SK-N-SH (cell line): ENCODE results near the gene MCF2L. TPM values are rescaled to one million over a fixed set of nuclear protein-coding genes. Genes with fewer than 3 reads are reported as not detected.

Experiments used
- CTCF ChIA-PET: fragments of 300-600, 350-600 bp; formaldehyde crosslinking; extraction: SDS; loops from one replicate; lab custom pipeline; 2021; lab: Yijun Ruan, JAX
- POLR2A ChIA-PET: fragments of 350-600 bp; sonication (Branson Sonifier 250); formaldehyde crosslinking; extraction: SDS; loops from one replicate; lab custom pipeline; 2020; ENCODE audit warnings: antibody characterized with exemption, inconsistent platforms; lab: Yijun Ruan, JAX
- DNase-seq: peaks from one replicate; pipeline ENCODE4 v3.0.0; 2012
- H2AFZ ChIP-seq: fragments of 200-600 bp; sonication (generic); 2 replicates; pipeline ENCODE4 v1.8.1; 2016; ENCODE audit warnings: antibody characterized with exemption, mild to moderate bottlenecking, low read depth
- H3F3A ChIP-seq: fragments of 200-600 bp; sonication (generic); replicated peaks from 2 replicates; pipeline ENCODE3; 2016; ENCODE audit warnings: antibody characterized with exemption, mild to moderate bottlenecking; ENCODE audit not compliant: insufficient read depth
- H3K27ac ChIP-seq, 2 experiments: fragments of 200-500 bp in 1 of 2; fragments of 200-600 bp in 1 of 2; sonication (Bioruptor generic) in 1 of 2; sonication (generic), shearing (Covaris generic) in 1 of 2; 2 replicates each; pipeline versions ENCODE4 v1.5.1 to v1.6.1; 2014 to 2016; ENCODE audit warnings: low read depth in 2 of 2, inconsistent platforms in 1 of 2, low read length in 1 of 2, mild to moderate bottlenecking in 1 of 2, mixed read lengths in 1 of 2
- H3K27me3 ChIP-seq: fragments of 200-600 bp; sonication (generic), shearing (Covaris generic); 2 replicates; pipeline ENCODE4 v1.6.1; 2016; ENCODE audit warnings: mixed run types; ENCODE audit not compliant: insufficient read depth
- H3K36me3 ChIP-seq, 2 experiments: fragments of 200-500 bp in 1 of 2; fragments of 200-600 bp in 1 of 2; sonication (Bioruptor generic) in 1 of 2; sonication (generic) in 1 of 2; replicated peaks in 1 of 2; 2 replicates each; pipeline versions ENCODE3 to v1.5.1; 2014 to 2016; ENCODE audit warnings: low read length in 1 of 2, mild to moderate bottlenecking in 1 of 2; ENCODE audit not compliant: insufficient read depth in 2 of 2, control insufficient read depth in 1 of 2
- H3K4me1 ChIP-seq, 2 experiments: fragments of 200-500 bp in 1 of 2; fragments of 200-600 bp in 1 of 2; sonication (Bioruptor generic) in 1 of 2; sonication (generic), shearing (Covaris generic) in 1 of 2; 2 replicates each; pipeline versions ENCODE4 v1.5.1 to v1.6.1; 2014 to 2016; ENCODE audit warnings: low read depth in 1 of 2, low read length in 1 of 2, mixed run types in 1 of 2; ENCODE audit not compliant: insufficient read depth in 2 of 2, control insufficient read depth in 1 of 2
- H3K4me2 ChIP-seq: fragments of 200-600 bp; sonication (generic), shearing (Covaris generic); 2 replicates; pipeline ENCODE4 v1.6.1; 2017; ENCODE audit warnings: mixed run types
- H3K4me3 ChIP-seq, 2 experiments: fragments of 200-500 bp in 1 of 2; fragments of 200-600 bp in 1 of 2; sonication (Bioruptor generic) in 1 of 2; sonication (generic), shearing (Covaris generic) in 1 of 2; 2 replicates each; pipeline versions ENCODE4 v1.5.1 to v1.8.1; 2014 to 2016; ENCODE audit warnings: low read depth in 2 of 2, inconsistent platforms in 1 of 2, low read length in 1 of 2, mild to moderate bottlenecking in 1 of 2, mixed read lengths in 1 of 2, moderate library complexity in 1 of 2
- H3K79me2 ChIP-seq: fragments of 200-600 bp; sonication (generic); 2 replicates; pipeline ENCODE4 v1.8.1; 2017; ENCODE audit warnings: mild to moderate bottlenecking; ENCODE audit not compliant: insufficient read depth
- H3K9ac ChIP-seq: fragments of 200-600 bp; sonication (generic); 2 replicates; pipeline ENCODE4 v1.6.1; 2017; ENCODE audit warnings: mixed run types
- H3K9me2 ChIP-seq: fragments of 200-600 bp; sonication (generic); 2 replicates; pipeline ENCODE4 v1.6.1; 2017; ENCODE audit warnings: mixed run types
- H3K9me3 ChIP-seq: fragments of 200-600 bp; sonication (generic); 2 replicates; pipeline ENCODE4 v1.6.1; 2017; ENCODE audit warnings: mixed run types, mild to moderate bottlenecking, moderate library complexity
- H4K20me1 ChIP-seq: fragments of 200-600 bp; sonication (generic); 2 replicates; pipeline ENCODE4 v1.6.1; 2017; ENCODE audit warnings: mild to moderate bottlenecking, mixed run types; ENCODE audit not compliant: insufficient read depth
- CHD2 ChIP-seq: fragments of 150-350 bp; IDR thresholded peaks from 2 replicates; pipeline ENCODE4 v1.6.1; 2018; ENCODE audit warnings: low read length; ENCODE audit not compliant: partially characterized antibody
- CTCF ChIP-seq: fragments of 200-600 bp; sonication (generic); IDR thresholded peaks from 2 replicates; pipeline ENCODE4 v1.6.1; 2017; ENCODE audit warnings: antibody characterized with exemption, mild to moderate bottlenecking, moderate library complexity
- ELF1 ChIP-seq: IDR thresholded peaks from 2 replicates; pipeline ENCODE4 v1.4.0; 2012
- EP300 ChIP-seq, 2 experiments: IDR thresholded peaks; 2 replicates each; pipeline versions ENCODE4 v1.4.0 to v1.6.1; 2012; ENCODE audit warnings: borderline replicate concordance in 1 of 2, low read depth in 1 of 2, low read length in 1 of 2
- FOXJ3 ChIP-seq: sonication (generic); formaldehyde crosslinking; IDR thresholded peaks from 2 replicates; pipeline ENCODE4 v1.5.1; 2020; ENCODE audit warnings: mild to moderate bottlenecking, missing genetic modification reagents
- FOXM1 ChIP-seq: IDR thresholded peaks from 2 replicates; pipeline ENCODE4 v1.4.0; 2012; ENCODE audit warnings: low read depth, mild to moderate bottlenecking
- IRF3 ChIP-seq: fragments of 150-350 bp; IDR thresholded peaks from 2 replicates; pipeline ENCODE4 v1.6.1; 2016; ENCODE audit warnings: mild to moderate bottlenecking, low read depth, low read length
- MAX ChIP-seq: IDR thresholded peaks from 2 replicates; pipeline ENCODE4 v1.4.0; 2012; ENCODE audit warnings: low read depth
- NRF1 ChIP-seq: IDR thresholded peaks from 2 replicates; pipeline ENCODE4 v1.6.1; 2012; ENCODE audit warnings: low read depth, mild to moderate bottlenecking, low read length
- POLR2AphosphoS5 ChIP-seq: IDR thresholded peaks from 2 replicates; pipeline ENCODE4 v1.6.1; 2012; ENCODE audit warnings: low read depth, low read length
- RAD21 ChIP-seq: IDR thresholded peaks from 2 replicates; pipeline ENCODE4 v1.6.1; 2012; ENCODE audit warnings: mild to moderate bottlenecking, low read length
- RCOR1 ChIP-seq: fragments of 150-350 bp; IDR thresholded peaks from 2 replicates; pipeline ENCODE4 v1.6.1; 2017; ENCODE audit warnings: antibody characterized with exemption, low read length
- SIN3A ChIP-seq: IDR thresholded peaks from 2 replicates; pipeline ENCODE4 v1.6.1; 2012; ENCODE audit warnings: low read depth, mild to moderate bottlenecking, low read length, moderate library complexity, borderline replicate concordance
- SMC3 ChIP-seq: IDR thresholded peaks from 2 replicates; pipeline ENCODE4 v1.6.1; 2012; ENCODE audit warnings: low read depth, low read length, improper control_type of control experiment
- TCF12 ChIP-seq: IDR thresholded peaks from 2 replicates; pipeline ENCODE4 v1.4.0; 2012
- TEAD4 ChIP-seq: IDR thresholded peaks from 2 replicates; pipeline ENCODE4 v1.4.0; 2012; ENCODE audit warnings: mild to moderate bottlenecking, borderline replicate concordance; ENCODE audit not compliant: insufficient read depth
- USF1 ChIP-seq: IDR thresholded peaks from 2 replicates; pipeline ENCODE4 v1.4.0; 2012; ENCODE audit warnings: low read depth, borderline replicate concordance
- YY1 ChIP-seq: IDR thresholded peaks from 2 replicates; pipeline ENCODE4 v1.4.0; 2012; ENCODE audit warnings: low read depth, mild to moderate bottlenecking
- WGBS: methylation state at CpG from one replicate; pipeline ENCODE4 v1.1.6; 2017; ENCODE audit warnings: low lambda C conversion rate; 5-methylcytosine and 5-hydroxymethylcytosine counted together
- polyA plus RNA-seq, 3 experiments: library from polyadenylated mRNA; depleted of rRNA; stranded (reverse); fragments of >200 nt; gene quantifications; 2 replicates each; pipeline ENCODE4 v1.2.3, GENCODE V29; 2012

The MCF2L gene
- polyA plus RNA-seq, 1 of the 3 experiments (the other 2 are of a cell fraction) = 0.56 TPM

GRCh38 chr13:113069861-113070805 lies 101.1 kb downstream of the MCF2L start:
- no peak for DNase-seq
- Histone ChIP-seq H3K4me3 (no peak overlapping the region), H3K79me2 (no peaks in the 10 kb centered on the region), H3K4me1 (no peaks in the 10 kb centered on the region), H3K9me2 (no peaks in the 10 kb centered on the region), H4K20me1 (no peaks in the 10 kb centered on the region), H2AFZ (no peak overlapping the region), H3F3A (no peaks in the 10 kb centered on the region), H3K27me3 (no peaks in the 10 kb centered on the region), H3K9me3 (no peaks in the 10 kb centered on the region), H3K36me3 (no peaks in the 10 kb centered on the region), H3K4me2 (no peak overlapping the region), H3K9ac (no peak overlapping the region), H3K27ac (no peak overlapping the region)
- 84% methylated on average over 28 of the region's 41 CpGs for WGBS
- ChIA-PET POLR2A (no interaction called here), CTCF (interaction anchor here (0.6 kb wide), 1 partner anchor 53 kb away, joined by 3 read pairs; the partner anchor contains the start of gene F10)
- no peak for TF ChIP-seq POLR2AphosphoS5
- TF ChIP-seq MAX = no peak
- no peak for TF ChIP-seq TEAD4
- no peak for TF ChIP-seq IRF3
- no peak for TF ChIP-seq CHD2
- no peak for TF ChIP-seq EP300 (IDR thresholded peaks at IDR 0.05; ENCODE audit: borderline replicate concordance in 1 of 2, low read depth in 1 of 2, low read length in 1 of 2)
- no peak for TF ChIP-seq RAD21
- TF ChIP-seq RCOR1 = no peak
- no peak for TF ChIP-seq CTCF
- no peak for TF ChIP-seq FOXM1
- TF ChIP-seq ELF1 = no peak
- TF ChIP-seq TCF12 = no peak
- TF ChIP-seq USF1 = no peak
- no peak for TF ChIP-seq NRF1
- TF ChIP-seq SIN3A = no peak
- no peak for TF ChIP-seq SMC3
- TF ChIP-seq FOXJ3 (CRISPR knock-in tag) = no peak
- no peak for TF ChIP-seq YY1
